Kidney (tissue), 14 donors: ENCODE results near the gene LOXL1. TPM values are rescaled to one million over a fixed set of nuclear protein-coding genes. Genes with fewer than 3 reads are reported as not detected.

Experiments
- DNase-seq, 5 donors: peaks; one replicate each; pipeline ENCODE4 v3.0.0-alpha.2; 2013 to 2020
- FAIRE-seq: peaks from 2 replicates; lab custom pipeline; 2012; peaks lifted over from hg19 to GRCh38; lab: Jason Lieb, UNC
- H3K27ac ChIP-seq, 2 donors: one replicate each; pipeline ENCODE4 v1.7.0; 2013; ENCODE audit warnings: low read depth in 2 of 2, low read length in 2 of 2, inconsistent platforms in 1 of 2
- H3K27me3 ChIP-seq: one replicate; pipeline ENCODE4 v1.7.1; 2013; ENCODE audit warnings: low read length, inconsistent platforms; ENCODE audit not compliant: control insufficient read depth, insufficient read depth
- H3K36me3 ChIP-seq, 3 donors: one replicate each; pipeline versions ENCODE4 v1.7.0 to v1.7.1; 2013; ENCODE audit warnings: low read length in 3 of 3, control low read depth in 1 of 3, inconsistent platforms in 1 of 3; ENCODE audit not compliant: insufficient read depth in 3 of 3, control insufficient read depth in 2 of 3
- H3K4me1 ChIP-seq, 3 donors: one replicate each; pipeline versions ENCODE4 v1.7.0 to v1.7.1; 2013; ENCODE audit warnings: low read length in 3 of 3, inconsistent platforms in 1 of 3, low read depth in 1 of 3; ENCODE audit not compliant: control insufficient read depth in 2 of 3, insufficient read depth in 2 of 3
- H3K4me3 ChIP-seq, 3 donors: one replicate each; pipeline versions ENCODE4 v1.7.0 to v1.8.1; 2013; ENCODE audit warnings: low read length in 3 of 3, control low read depth in 1 of 3, inconsistent platforms in 1 of 3
- H3K9ac ChIP-seq, 3 donors: one replicate each; pipeline versions ENCODE4 v1.7.0 to v1.7.1; 2013; ENCODE audit warnings: low read length in 3 of 3, control low read depth in 1 of 3, inconsistent platforms in 1 of 3
- H3K9me3 ChIP-seq, 3 donors: one replicate each; pipeline versions ENCODE4 v1.7.0 to v1.7.1; 2013; ENCODE audit warnings: low read length in 3 of 3, control low read depth in 1 of 3, inconsistent platforms in 1 of 3; ENCODE audit not compliant: control insufficient read depth in 2 of 3, insufficient read depth in 1 of 3
- CTCF ChIP-seq: IDR thresholded peaks from 3 replicates; pipeline ENCODE4 v1.5.1; 2012; ENCODE audit warnings: mild to moderate bottlenecking, moderate library complexity, borderline replicate concordance; ENCODE audit not compliant: insufficient read depth; ENCODE audit errors: extremely low read depth
- intact Hi-C: fragments of 100-400 bp; cut with DNase I; formaldehyde crosslinking; loops from one replicate; pipeline ENCODE4 v1.11.1; 2022
- polyA plus RNA-seq: library from polyadenylated mRNA; stranded (reverse); fragments of 350-450 nt; fragmentation: Illumina TruSeq; extraction: RNeasy Lipid Tissue Mini Kit (QIAGEN cat#74804); gene quantifications from one replicate; pipeline ENCODE4 v1.2.3, GENCODE V29; 2014; ENCODE audit warnings: low read depth, low replicate concordance; ENCODE audit not compliant: insufficient read depth
- total RNA-seq: library from RNA; stranded (reverse); fragmentation: NEBNext Ultra II Directional; extraction: Animal tissue kit (Norgen Biotek cat#: 25700); gene quantifications from one replicate; pipeline ENCODE4 v1.2.1, GENCODE V29; 2021
- donor health status: control.
- donor health status: control.
- donor health status: control.
- donor health status: control.
- donor health status: control.
- donor health status: DM: yes; HTN: yes; CAD: no.
- donor health status: Normal renal cell carcinoma (clear cell type).

The LOXL1 gene
- total and polyA plus RNA-seq, 2 donors from 2014 or later: 33.2 to 35.1 TPM

GRCh38 chr15:73936181-73936580, 9.9 kb downstream of the LOXL1 start:
- peak; percentile 3 for FAIRE-seq
- H3K9ac ChIP-seq: peak overlapping the region in 1 of 3 donors; percentile 56
- peak; percentile 2 for TF ChIP-seq CTCF

GRCh38 chr15:73936588-73937290, 10.5 kb downstream of the LOXL1 start:
- no peak overlapping the region for H3K4me3 ChIP-seq
- no peak for TF ChIP-seq CTCF
- peaks cover 4 to 14% (median 8%) of the 10 kb centered on the region in 3 donors for H3K4me1 ChIP-seq
- FAIRE-seq (no peak), DNase-seq (peak in 1 of 5 donors; percentile 59)
- intact Hi-C loops: no loop called here
- H3K9me3 ChIP-seq: no peaks in the 10 kb centered on the region
- H3K27ac ChIP-seq: peak overlapping the region in 1 of 2 donors; percentile 20
- H3K36me3 ChIP-seq: no peaks in the 10 kb centered on the region
- no peaks in the 10 kb centered on the region for H3K27me3 ChIP-seq
- peak overlapping the region in 1 of 3 donors; percentile 3 for H3K9ac ChIP-seq

More at GRCh38 chr15:73936181-73936580, 9.9 kb downstream of the LOXL1 start:
- peaks cover 4 to 16% (median 8%) of the 10 kb centered on the region in 3 donors for H3K4me1 ChIP-seq
- DNase-seq: peak in 4 of 5 donors; percentile 53 to 77 (median 71)
- H3K27ac ChIP-seq: no peak overlapping the region
- no peaks in the 10 kb centered on the region for H3K9me3 ChIP-seq
- H3K36me3 ChIP-seq: no peaks in the 10 kb centered on the region
- intact Hi-C loops: no loop called here
- no peak overlapping the region for H3K4me3 ChIP-seq
- no peaks in the 10 kb centered on the region for H3K27me3 ChIP-seq

- Histone ChIP-seq H3K36me3 (no peaks in the 10 kb centered on the region), H3K9ac (no peak overlapping the region), H3K27ac (no peak overlapping the region), H3K4me3 (no peak overlapping the region), H3K27me3 (no peaks in the 10 kb centered on the region), H3K9me3 (no peaks in the 10 kb centered on the region), H3K4me1 (peaks cover 4 to 14% (median 8%) of the 10 kb centered on the region in 3 donors)
- DNase-seq: peak in 1 of 5 donors; percentile 54
- intact Hi-C loops: no loop called here
- TF ChIP-seq CTCF: no peak
- FAIRE-seq: no peak
These were observed 11.0 kb downstream of the LOXL1 start for GRCh38 chr15:73937296-73937695.
